Measurements from ENCODE around the gene DEFB131A.
"Not testable (repeated sequence)": the region's sequence is repeated elsewhere in the genome, so short reads cannot be mapped to it uniquely, and the experiment has no call there.

DEFB131A gene

GRCh38 chr4:9490496-9490895, 46.3 kb downstream of the DEFB131A start:
- not testable (repeated sequence) for H3K4me3 ChIP-seq (ENCODE audit: low read length); DNase-seq (ENCODE audit: low read depth)

DNA sequence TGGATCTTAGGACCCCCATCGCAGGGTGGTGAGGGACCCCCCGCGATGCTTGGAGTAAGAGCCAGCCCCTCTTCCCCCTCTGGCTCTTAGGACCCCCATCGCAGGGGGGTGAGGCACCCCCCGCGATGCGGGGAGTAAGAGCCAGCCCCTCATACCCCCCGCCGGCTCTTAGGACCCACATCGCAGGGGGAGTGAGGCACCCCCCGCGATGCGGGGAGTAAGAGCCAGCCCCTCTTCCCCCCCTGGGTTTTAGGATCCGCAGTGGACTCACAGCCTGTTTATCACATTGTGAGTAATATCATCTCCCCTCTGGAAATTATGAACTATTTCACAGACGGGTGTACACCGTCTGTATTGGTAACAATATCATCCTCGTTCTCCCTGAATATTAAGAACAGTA, 46.8 kb downstream of the DEFB131A start:
- DNase-seq (ENCODE audit: low read depth); H3K4me3 ChIP-seq (ENCODE audit: low read length): not testable (repeated sequence)

DNA sequence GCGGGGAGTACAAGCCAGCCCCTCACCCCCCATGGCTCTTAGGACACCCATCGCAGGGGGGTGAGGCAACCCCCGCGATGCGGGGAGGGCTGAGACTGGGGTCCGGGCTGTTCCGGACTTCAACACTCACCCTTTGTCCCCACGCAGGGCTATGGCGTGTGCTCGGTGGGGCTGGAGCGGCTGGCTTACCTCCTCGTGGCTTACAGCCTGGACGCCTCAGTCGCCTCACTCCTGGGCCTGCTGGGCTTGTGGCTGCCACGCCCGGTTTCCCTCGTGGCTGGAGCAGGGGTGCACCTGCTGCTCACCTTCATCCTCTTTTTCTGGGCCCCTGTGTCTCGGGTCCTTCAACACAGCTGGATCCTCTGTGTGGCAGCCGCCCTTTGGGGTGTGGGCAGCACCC, 49.4 kb downstream of the DEFB131A start:
- not testable (repeated sequence) for H3K4me3 ChIP-seq (ENCODE audit: low read length); DNase-seq (ENCODE audit: low read depth)

- not testable (repeated sequence) for DNase-seq (ENCODE audit: low read depth); H3K4me3 ChIP-seq (ENCODE audit: low read length)
Observed at GRCh38 chr4:9494256-9495035, 50.2 kb downstream of the DEFB131A start.

DNA sequence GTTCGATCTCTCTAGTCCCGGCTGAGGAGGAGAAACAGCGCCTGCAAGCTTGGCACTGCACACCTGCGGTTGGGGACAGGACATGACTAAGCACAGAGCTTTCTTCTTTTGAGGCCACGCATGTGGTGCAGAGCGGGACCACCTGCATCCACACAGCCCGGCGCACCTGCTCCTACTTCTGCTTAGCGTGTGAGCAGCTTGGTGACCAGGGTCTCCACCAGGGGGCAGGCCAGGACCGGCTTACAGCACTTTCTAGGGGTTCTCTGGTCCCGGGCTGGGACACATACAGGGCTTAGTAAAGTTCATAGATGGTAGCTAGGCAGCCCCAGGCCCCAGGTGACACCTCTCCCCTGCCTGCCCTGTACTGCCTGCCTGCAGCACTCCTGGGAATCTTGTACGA, 51.2 kb downstream of the DEFB131A start:
- TF ChIP-seq CTCF (conservative IDR thresholded peaks at IDR 0.05; ENCODE audit: low read depth, low read length), result peak; percentile 29
- H3K4me3 ChIP-seq (ENCODE audit: low read length); DNase-seq (ENCODE audit: low read depth): not testable (repeated sequence)

- not testable (repeated sequence) for H3K4me3 ChIP-seq (ENCODE audit: low read length); DNase-seq (ENCODE audit: low read depth)
Observed at GRCh38 chr4:9497575-9498467, 53.6 kb downstream of the DEFB131A start.

- not testable (repeated sequence) for DNase-seq (ENCODE audit: low read depth); H3K4me3 ChIP-seq (ENCODE audit: low read length)
Observed at GRCh38 chr4:9498468-9499040, 54.3 kb downstream of the DEFB131A start.

DNA sequence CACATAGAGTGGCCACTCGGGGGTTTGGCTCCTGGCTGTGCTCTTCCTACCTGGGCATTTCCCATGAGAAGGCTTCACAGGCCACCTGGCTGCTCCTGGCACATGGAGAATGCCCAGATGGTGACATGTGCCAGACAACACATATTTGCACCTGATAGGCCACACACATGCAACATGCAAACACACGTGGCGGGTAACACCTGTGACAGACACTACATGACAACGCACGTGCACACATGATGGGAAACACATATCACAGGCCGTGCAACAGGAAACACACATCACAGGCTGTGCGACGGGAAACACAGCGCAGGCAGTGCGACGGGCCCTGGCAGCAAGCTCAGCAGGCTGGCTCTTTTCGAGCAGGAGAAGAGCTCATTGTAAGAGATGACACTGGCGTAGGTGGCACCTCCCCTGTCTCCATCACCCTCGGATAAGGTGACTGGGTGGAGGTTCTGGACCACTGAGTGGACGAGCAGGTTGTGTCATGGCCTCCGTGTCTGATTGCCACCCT, 55.8 kb downstream of the DEFB131A start:
- H3K4me3 ChIP-seq (ENCODE audit: low read length); DNase-seq (ENCODE audit: low read depth): not testable (repeated sequence)

Data from retinal pigment epithelial cell (primary cell).